Right atrium auricular region (tissue), 2 donors: ENCODE results near the gene TBC1D21. TPM values are rescaled to one million over a fixed set of nuclear protein-coding genes. Genes with fewer than 3 reads are reported as not detected.

ENCODE experiments used
- DNase-seq: peaks from one replicate; pipeline ENCODE4 v3.0.0-alpha.2; 2019; ENCODE audit warnings: low spot score
- H3K27ac ChIP-seq, 2 donors: fragments of 200-600 bp; sonication (generic); 1 replicate in 1 of 2; 2 replicates in 1 of 2; pipeline ENCODE4 v1.5.1; 2016 to 2019
- H3K27me3 ChIP-seq, 2 donors: fragments of 200-600 bp; sonication (generic); one replicate each; pipeline versions ENCODE4 v1.5.1 to v1.6.0; 2017 to 2019
- H3K36me3 ChIP-seq: fragments of 200-600 bp; sonication (generic); one replicate; pipeline ENCODE4 v1.5.1; 2016
- H3K4me1 ChIP-seq, 2 donors: fragments of 200-600 bp; sonication (generic); one replicate each; pipeline versions ENCODE4 v1.5.1 to v1.6.0; 2017 to 2019
- H3K4me3 ChIP-seq, 2 donors: fragments of 200-600 bp; sonication (generic); 1 replicate in 1 of 2; 2 replicates in 1 of 2; pipeline ENCODE4 v1.5.1; 2017 to 2019; ENCODE audit warnings: mild to moderate bottlenecking in 1 of 2, moderate library complexity in 1 of 2
- H3K9me3 ChIP-seq, 2 donors: fragments of 200-600 bp; sonication (generic); one replicate each; pipeline ENCODE4 v1.5.1; 2019
- total RNA-seq, 2 donors: library from RNA; depleted of rRNA; stranded (reverse); fragments of >200 nt; gene quantifications; one replicate each; pipeline ENCODE4 v1.1.0, GENCODE V29; 2016
- TF ChIP-seq, protein P1 (sequence below), 2 donors: fragments of 200-600 bp; sonication (generic); IDR thresholded peaks; one replicate each; pipeline ENCODE4 v1.5.1; 2019; ENCODE audit warnings: antibody characterized with exemption in 2 of 2

The TBC1D21 gene
- total RNA-seq, 2 donors from 2014 or later, result not detected

DNA sequence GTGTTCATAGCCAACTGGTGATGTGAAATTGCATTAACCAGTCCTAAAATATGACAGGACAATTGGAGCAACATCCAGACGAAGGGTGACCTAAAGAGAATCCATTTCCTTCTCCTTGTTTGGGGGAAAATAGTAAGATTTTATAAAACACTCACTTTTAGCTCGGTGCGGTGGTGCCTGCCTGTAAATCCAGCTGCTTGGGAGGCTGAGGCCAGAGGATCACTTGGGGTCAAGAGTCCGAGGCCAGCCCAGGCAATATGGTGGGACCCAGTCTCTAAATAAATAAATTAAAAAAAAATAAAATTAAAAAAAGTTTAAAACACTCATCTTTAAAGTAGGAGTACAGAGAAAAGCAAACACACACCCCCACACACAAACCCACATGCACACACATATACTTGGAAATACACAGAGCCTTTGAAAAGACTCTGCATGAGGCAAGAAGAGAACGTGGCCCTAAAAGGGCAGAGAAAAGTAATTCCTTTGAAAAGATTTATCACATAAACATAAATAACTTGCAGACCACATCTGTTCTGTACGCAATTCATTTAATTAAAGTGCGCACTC lies 38.7 kb downstream of the TBC1D21 start:
- peaks cover 0 to 6% of the 10 kb centered on the region in 2 donors for H3K9me3 ChIP-seq
- H3K27me3 ChIP-seq, result no peaks in the 10 kb centered on the region
- H3K4me1 ChIP-seq, result peaks cover 0 to 3% of the 10 kb centered on the region in 2 donors
- H3K36me3 ChIP-seq, result no peaks in the 10 kb centered on the region
- H3K4me3 ChIP-seq, result no peak overlapping the region
- DNase-seq, result no peak
- TF ChIP-seq, protein P1, sequence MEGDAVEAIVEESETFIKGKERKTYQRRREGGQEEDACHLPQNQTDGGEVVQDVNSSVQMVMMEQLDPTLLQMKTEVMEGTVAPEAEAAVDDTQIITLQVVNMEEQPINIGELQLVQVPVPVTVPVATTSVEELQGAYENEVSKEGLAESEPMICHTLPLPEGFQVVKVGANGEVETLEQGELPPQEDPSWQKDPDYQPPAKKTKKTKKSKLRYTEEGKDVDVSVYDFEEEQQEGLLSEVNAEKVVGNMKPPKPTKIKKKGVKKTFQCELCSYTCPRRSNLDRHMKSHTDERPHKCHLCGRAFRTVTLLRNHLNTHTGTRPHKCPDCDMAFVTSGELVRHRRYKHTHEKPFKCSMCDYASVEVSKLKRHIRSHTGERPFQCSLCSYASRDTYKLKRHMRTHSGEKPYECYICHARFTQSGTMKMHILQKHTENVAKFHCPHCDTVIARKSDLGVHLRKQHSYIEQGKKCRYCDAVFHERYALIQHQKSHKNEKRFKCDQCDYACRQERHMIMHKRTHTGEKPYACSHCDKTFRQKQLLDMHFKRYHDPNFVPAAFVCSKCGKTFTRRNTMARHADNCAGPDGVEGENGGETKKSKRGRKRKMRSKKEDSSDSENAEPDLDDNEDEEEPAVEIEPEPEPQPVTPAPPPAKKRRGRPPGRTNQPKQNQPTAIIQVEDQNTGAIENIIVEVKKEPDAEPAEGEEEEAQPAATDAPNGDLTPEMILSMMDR (IDR thresholded peaks at IDR 0.05), result no peak
- no peak overlapping the region for H3K27ac ChIP-seq

DNA sequence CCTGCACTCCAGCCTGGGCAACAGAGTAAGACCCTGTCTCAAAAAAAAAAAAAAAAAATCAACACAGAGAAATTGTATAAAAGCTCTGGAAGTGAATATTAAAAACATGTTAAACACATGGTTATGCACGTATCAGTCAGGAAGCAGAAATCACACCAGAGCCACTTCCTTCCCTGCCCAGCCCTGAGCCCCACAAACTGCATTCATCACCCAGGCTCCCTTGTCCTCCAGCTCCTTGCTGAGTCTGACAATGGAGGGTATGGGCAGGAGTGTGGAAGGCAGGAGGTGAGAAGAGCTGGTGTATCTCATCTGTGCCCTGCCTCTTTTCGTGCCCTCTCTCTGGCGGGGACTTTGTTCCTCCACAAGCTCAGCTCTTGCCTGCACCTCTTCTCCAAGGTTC lies 40.8 kb downstream of the TBC1D21 start:
- no peak overlapping the region for H3K27ac ChIP-seq
- no peak for DNase-seq
- no peaks in the 10 kb centered on the region for H3K27me3 ChIP-seq
- peaks cover 0 to 6% of the 10 kb centered on the region in 2 donors for H3K9me3 ChIP-seq
- no peak overlapping the region for H3K4me3 ChIP-seq
- no peaks in the 10 kb centered on the region for H3K36me3 ChIP-seq
- TF ChIP-seq, protein P1 (IDR thresholded peaks at IDR 0.05), result no peak
- H3K4me1 ChIP-seq, result no peaks in the 10 kb centered on the region

DNA sequence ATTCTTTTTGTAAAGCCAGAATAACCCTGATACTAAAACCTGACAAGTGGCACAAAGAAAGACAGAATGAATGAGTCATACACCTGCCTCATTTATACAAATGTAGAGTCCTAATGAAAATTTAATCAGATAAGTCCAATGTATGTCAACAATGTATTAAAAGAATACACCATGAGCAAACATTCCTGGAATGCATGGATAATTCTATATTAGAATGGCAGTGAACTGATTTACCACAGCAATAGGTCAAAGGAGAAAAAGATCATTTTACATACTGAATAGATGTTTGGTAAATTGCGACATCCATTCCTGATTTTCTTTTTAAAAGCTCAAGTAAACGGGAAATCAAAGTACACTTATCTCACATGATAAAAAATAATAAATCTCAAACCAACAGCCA lies 41.7 kb downstream of the TBC1D21 start:
- Histone ChIP-seq H3K4me1 (no peaks in the 10 kb centered on the region), H3K4me3 (no peak overlapping the region), H3K27me3 (no peaks in the 10 kb centered on the region), H3K36me3 (no peaks in the 10 kb centered on the region), H3K27ac (no peak overlapping the region), H3K9me3 (peaks cover 0 to 6% of the 10 kb centered on the region in 2 donors)
- DNase-seq, result no peak
- TF ChIP-seq, protein P1 (IDR thresholded peaks at IDR 0.05), result no peak

DNA sequence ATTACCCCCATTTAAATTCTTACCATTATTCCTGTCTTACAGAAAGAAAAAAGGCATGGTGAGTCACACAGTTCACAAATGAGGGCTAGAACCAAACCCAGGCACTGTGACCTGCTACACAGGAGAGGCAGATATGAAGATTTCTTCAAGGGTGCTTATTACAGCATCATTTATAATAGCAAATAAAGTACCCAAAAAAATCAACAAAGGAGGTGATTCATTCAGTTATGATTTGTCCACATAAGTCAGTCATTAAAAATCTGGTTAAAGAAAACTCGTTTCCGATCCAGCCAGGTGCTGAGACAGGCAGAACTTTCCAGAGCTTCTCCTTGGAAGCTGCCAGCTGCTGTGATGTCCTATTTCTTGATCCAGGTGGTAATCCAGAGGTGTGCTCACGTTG lies 45.4 kb downstream of the TBC1D21 start:
- Histone ChIP-seq H3K4me3 (no peak overlapping the region), H3K27me3 (no peaks in the 10 kb centered on the region), H3K4me1 (peaks cover 0 to 29% of the 10 kb centered on the region in 2 donors), H3K36me3 (no peaks in the 10 kb centered on the region), H3K27ac (no peak overlapping the region), H3K9me3 (peaks cover 0 to 6% of the 10 kb centered on the region in 2 donors)
- no peak for DNase-seq
- TF ChIP-seq, protein P1 (IDR thresholded peaks at IDR 0.05), result no peak

DNA sequence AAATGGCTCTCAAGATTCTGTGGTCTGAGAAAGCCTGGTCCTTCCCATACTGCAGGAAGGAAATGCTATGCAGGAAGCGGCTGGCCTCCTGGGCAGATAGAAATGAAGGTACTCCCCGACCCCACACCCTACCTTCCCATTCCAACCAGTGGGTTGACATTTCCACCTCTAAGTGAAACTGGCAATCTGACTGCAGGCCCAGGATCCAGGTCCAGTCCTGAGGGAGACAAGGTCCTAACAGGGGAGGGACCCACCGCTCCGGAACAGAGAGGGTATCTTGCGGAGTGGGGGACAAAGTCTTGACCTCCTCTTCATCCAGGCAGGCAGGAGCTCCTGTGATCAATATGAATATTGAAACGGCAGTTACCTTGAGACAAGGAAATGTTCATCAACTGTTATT lies 46.3 kb downstream of the TBC1D21 start:
- Histone ChIP-seq H3K27ac (no peak overlapping the region), H3K27me3 (no peaks in the 10 kb centered on the region), H3K4me1 (peaks cover 0 to 38% of the 10 kb centered on the region in 2 donors), H3K36me3 (no peaks in the 10 kb centered on the region), H3K9me3 (peaks cover 0 to 6% of the 10 kb centered on the region in 2 donors), H3K4me3 (no peak overlapping the region)
- no peak for DNase-seq
- TF ChIP-seq, protein P1 (IDR thresholded peaks at IDR 0.05), result no peak
